Ectodermal cell (in vitro differentiated cells): ENCODE measurements around the gene CES4A.

ENCODE experiments used
- H3K27ac ChIP-seq: 2 replicates; pipeline ENCODE4 v1.7.0; 2013; ENCODE audit warnings: mild to moderate bottlenecking, low read depth, low read length; ENCODE audit not compliant: insufficient read depth, poor library complexity, severe bottlenecking
- H3K27me3 ChIP-seq: 2 replicates; pipeline ENCODE4 v1.7.0; 2013; ENCODE audit warnings: mild to moderate bottlenecking, low read length; ENCODE audit not compliant: insufficient read depth, control insufficient read depth, poor library complexity, severe bottlenecking
- H3K36me3 ChIP-seq: one replicate; pipeline ENCODE4 v1.7.0; 2013; ENCODE audit warnings: low read length; ENCODE audit not compliant: control insufficient read depth, insufficient read depth
- H3K4me1 ChIP-seq: one replicate; pipeline ENCODE4 v1.7.0; 2013; ENCODE audit warnings: low read length; ENCODE audit not compliant: control insufficient read depth, insufficient read depth
- H3K4me3 ChIP-seq: 2 replicates; pipeline ENCODE4 v1.7.0; 2013; ENCODE audit warnings: low read depth, low read length, control low read depth; ENCODE audit not compliant: insufficient read depth
- H3K9me3 ChIP-seq: 2 replicates; pipeline ENCODE4 v1.7.0; 2013; ENCODE audit warnings: mild to moderate bottlenecking, low read length, moderate library complexity; ENCODE audit not compliant: control insufficient read depth
- WGBS, 2 experiments: methylation state at CpG; one replicate each; pipeline ENCODE4 v1.1.7; 2013; ENCODE audit warnings: missing lambda C conversion rate in 2 of 2; 5-methylcytosine and 5-hydroxymethylcytosine counted together

CES4A gene

GRCh38 chr16:67028167-67028695, 39.8 kb downstream of the CES4A start:
- Histone ChIP-seq H3K27ac (peak overlapping the region; percentile 33), H3K36me3 (no peaks in the 10 kb centered on the region), H3K4me1 (peaks cover 6% of the 10 kb centered on the region), H3K27me3 (no peaks in the 10 kb centered on the region), H3K4me3 (peak overlapping the region; percentile 90), H3K9me3 (no peaks in the 10 kb centered on the region)
- 52 to 58% methylated on average over 10 of the region's 10 CpGs for WGBS, 2 experiments

- no peaks in the 10 kb centered on the region for H3K36me3 ChIP-seq
- H3K4me3 ChIP-seq: peak within 1 kb of the TSS; percentile 90
- WGBS, 2 experiments: 1% methylated on average over 66 to 67 of the region's 69 CpGs
- H3K4me1 ChIP-seq: peaks cover 6% of the 10 kb centered on the region
- H3K27ac ChIP-seq: peak within 1 kb of the TSS; percentile 36
- no peaks in the 10 kb centered on the region for H3K9me3 ChIP-seq
- no peaks in the 10 kb centered on the region for H3K27me3 ChIP-seq
These were observed 40.4 kb downstream of the CES4A start, which contains the start of gene CBFB for GRCh38 chr16:67028696-67029253. TSS of gene CBFB (plus strand) at chr16:67029149. CDS start at chr16:67029408, 259 bp downstream.

- peak overlapping the region; percentile 36 for H3K27ac ChIP-seq
These were observed 41.1 kb downstream of the CES4A start for GRCh38 chr16:67029254-67030096.

GRCh38 chr16:67030221-67030962, 42.0 kb downstream of the CES4A start:
- Histone ChIP-seq H3K27ac (no peak overlapping the region), H3K36me3 (no peaks in the 10 kb centered on the region), H3K4me3 (peak overlapping the region; percentile 90), H3K9me3 (no peaks in the 10 kb centered on the region), H3K27me3 (no peaks in the 10 kb centered on the region), H3K4me1 (peaks cover 6% of the 10 kb centered on the region)
- 75 to 81% methylated on average over 16 to 18 of the region's 18 CpGs for WGBS, 2 experiments

More at GRCh38 chr16:67029254-67030096, 41.1 kb downstream of the CES4A start:
- Histone ChIP-seq H3K27me3 (no peaks in the 10 kb centered on the region), H3K36me3 (no peaks in the 10 kb centered on the region), H3K9me3 (no peaks in the 10 kb centered on the region), H3K4me1 (peaks cover 6% of the 10 kb centered on the region), H3K4me3 (peak overlapping the region; percentile 90)
- WGBS, 2 experiments: 0% methylated on average over 123 of the region's 123 CpGs

GRCh38 chr16:67034487-67034886, 46.1 kb downstream of the CES4A start:
- 91 to 93% methylated on average over 4 of the region's 4 CpGs for WGBS, 2 experiments
- no peak overlapping the region for H3K27ac ChIP-seq

GRCh38 chr16:67035364-67035763, 47.0 kb downstream of the CES4A start:
- H3K27me3 ChIP-seq: no peaks in the 10 kb centered on the region
- no peaks in the 10 kb centered on the region for H3K9me3 ChIP-seq
- 100% methylated on average over 1 of the region's 1 CpG for WGBS, 2 experiments
- H3K4me1 ChIP-seq: peaks cover 3% of the 10 kb centered on the region
- H3K4me3 ChIP-seq: no peak overlapping the region
- no peak overlapping the region for H3K27ac ChIP-seq
- H3K36me3 ChIP-seq: no peaks in the 10 kb centered on the region

More at GRCh38 chr16:67034487-67034886, 46.1 kb downstream of the CES4A start:
- H3K9me3 ChIP-seq: no peaks in the 10 kb centered on the region
- no peak overlapping the region for H3K4me3 ChIP-seq
- no peaks in the 10 kb centered on the region for H3K27me3 ChIP-seq
- H3K4me1 ChIP-seq: no peaks in the 10 kb centered on the region
- no peaks in the 10 kb centered on the region for H3K36me3 ChIP-seq

- Histone ChIP-seq H3K27ac (no peak overlapping the region), H3K27me3 (no peaks in the 10 kb centered on the region), H3K4me1 (peaks cover 4% of the 10 kb centered on the region), H3K36me3 (no peaks in the 10 kb centered on the region), H3K4me3 (no peak overlapping the region), H3K9me3 (no peaks in the 10 kb centered on the region)
- WGBS, 2 experiments: 94 to 95% methylated on average over 5 of the region's 5 CpGs
These were observed 47.9 kb downstream of the CES4A start for GRCh38 chr16:67036323-67036741.

- Histone ChIP-seq H3K27ac (no peak overlapping the region), H3K27me3 (no peaks in the 10 kb centered on the region), H3K4me3 (no peak overlapping the region), H3K9me3 (no peaks in the 10 kb centered on the region), H3K36me3 (no peaks in the 10 kb centered on the region), H3K4me1 (peaks cover 4% of the 10 kb centered on the region)
- 100% methylated on average over 1 to 2 of the region's 2 CpGs for WGBS, 2 experiments
These were observed 51.1 kb downstream of the CES4A start for GRCh38 chr16:67039260-67040020.

GRCh38 chr16:67040166-67040565, 51.8 kb downstream of the CES4A start:
- Histone ChIP-seq H3K9me3 (no peaks in the 10 kb centered on the region), H3K27me3 (no peaks in the 10 kb centered on the region), H3K4me3 (no peak overlapping the region), H3K4me1 (peaks cover 4% of the 10 kb centered on the region), H3K27ac (no peak overlapping the region), H3K36me3 (no peaks in the 10 kb centered on the region)
- 98 to 100% methylated on average over 2 of the region's 2 CpGs for WGBS, 2 experiments
